LoVo (cell line): ENCODE results near the gene PRR5L.
A peak's percentile ranks its signal among the peaks of the same experiment; 100 is the strongest.
"Not testable (repeated sequence)": the region's sequence is repeated elsewhere in the genome, so short reads cannot be mapped to it uniquely, and the experiment has no call there.

Experiments used
- DNase-seq: peaks from one replicate; pipeline ENCODE4 v3.0.0-alpha.2; 2016; ENCODE audit warnings: low spot score

Gene PRR5L

DNA sequence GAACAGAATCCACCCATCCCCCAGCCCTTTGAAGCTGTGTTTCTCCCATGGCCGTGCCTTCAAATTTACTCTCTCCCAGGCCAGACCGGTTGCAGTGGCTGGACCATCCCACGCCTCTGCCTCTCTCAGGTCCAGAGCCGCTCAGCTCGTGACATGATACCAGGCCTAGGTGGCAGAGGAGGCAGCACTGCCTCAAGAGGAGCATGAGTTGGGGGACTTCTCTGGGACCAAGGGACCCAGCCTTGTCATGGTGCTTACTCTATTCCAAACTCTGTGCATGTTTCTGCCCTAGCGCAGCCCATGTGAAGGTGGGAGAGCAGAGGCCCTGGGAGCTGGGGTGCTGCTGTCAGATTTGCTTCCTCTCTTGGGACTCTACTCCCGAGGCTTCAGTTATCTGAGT is 163.0 kb downstream of the PRR5L start:
- no peak for DNase-seq

DNA sequence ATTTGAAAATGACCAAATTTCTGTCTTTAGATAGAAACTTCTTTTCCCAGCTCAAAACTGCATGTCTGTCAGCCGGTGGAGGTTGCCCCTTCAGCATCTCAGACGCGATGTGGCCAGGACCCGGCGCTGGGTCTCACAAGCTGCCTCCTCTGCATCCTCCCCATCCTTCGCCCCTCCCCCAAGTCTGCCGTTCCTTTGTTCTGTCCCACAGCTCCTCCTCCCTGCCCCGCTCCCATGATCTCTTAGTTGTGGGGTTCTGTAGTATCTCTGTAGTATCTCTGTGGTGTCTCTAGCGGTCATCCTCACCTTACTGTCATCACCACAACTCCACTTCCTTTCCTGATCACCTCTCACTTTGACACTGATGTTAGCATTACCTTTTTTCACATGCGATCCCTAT is 164.1 kb downstream of the PRR5L start:
- DNase-seq, result no peak

DNA sequence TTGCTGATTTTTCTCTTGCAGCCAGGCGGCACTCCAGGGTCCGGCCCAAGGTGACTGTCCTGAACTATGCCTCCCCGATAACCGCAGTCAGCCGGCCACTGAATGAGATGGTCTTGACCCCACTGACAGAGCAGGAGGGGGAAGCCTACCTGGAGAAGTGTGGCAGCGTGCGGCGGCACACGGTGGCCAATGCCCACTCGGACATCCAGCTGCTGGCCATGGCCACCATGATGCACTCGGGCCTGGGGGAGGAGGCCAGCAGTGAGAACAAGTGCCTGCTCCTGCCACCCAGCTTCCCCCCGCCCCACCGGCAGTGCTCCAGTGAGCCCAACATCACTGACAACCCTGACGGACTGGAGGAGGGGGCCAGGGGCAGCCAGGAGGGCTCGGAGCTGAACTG is 166.2 kb downstream of the PRR5L start:
- no peak for DNase-seq

DNA sequence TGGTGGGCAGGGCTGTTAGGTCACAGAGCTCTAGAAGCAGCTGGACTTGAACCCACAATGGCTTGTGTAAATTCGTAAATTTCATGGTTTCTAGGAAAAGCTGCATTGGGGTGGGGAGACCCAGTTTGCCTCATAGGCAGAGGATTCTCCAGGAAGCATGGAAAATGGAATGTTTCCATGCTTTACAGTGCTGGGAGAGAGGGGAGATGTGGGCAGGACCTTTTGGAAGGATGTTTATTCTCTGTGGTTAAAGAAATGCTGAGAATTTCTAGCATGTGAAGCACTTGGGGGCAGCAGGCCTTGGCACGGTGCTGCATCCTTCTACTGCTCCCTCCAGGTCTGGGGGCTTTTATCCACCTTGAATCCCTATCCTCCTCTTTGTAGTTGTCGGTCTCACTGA is 167.7 kb downstream of the PRR5L start:
- DNase-seq, result no peak

DNA sequence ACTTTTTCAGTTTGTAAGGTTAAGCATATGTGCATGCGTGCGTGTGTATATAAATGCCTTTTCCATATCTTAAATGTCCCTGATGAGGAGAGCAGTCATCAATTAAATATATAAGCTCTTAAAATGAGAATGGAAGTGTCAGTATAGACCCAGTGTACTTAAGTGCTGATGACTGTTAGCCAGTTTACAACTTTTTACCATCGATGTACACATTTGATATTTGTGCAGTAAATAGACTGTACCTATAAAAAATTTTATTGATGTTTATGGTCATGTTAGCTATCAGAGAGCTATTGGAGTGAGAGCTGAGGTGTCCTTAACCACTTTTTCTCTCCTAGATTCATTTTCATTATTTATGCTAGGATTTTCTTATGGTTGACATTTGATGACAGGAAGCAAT is 168.6 kb downstream of the PRR5L start:
- no peak for DNase-seq

DNA sequence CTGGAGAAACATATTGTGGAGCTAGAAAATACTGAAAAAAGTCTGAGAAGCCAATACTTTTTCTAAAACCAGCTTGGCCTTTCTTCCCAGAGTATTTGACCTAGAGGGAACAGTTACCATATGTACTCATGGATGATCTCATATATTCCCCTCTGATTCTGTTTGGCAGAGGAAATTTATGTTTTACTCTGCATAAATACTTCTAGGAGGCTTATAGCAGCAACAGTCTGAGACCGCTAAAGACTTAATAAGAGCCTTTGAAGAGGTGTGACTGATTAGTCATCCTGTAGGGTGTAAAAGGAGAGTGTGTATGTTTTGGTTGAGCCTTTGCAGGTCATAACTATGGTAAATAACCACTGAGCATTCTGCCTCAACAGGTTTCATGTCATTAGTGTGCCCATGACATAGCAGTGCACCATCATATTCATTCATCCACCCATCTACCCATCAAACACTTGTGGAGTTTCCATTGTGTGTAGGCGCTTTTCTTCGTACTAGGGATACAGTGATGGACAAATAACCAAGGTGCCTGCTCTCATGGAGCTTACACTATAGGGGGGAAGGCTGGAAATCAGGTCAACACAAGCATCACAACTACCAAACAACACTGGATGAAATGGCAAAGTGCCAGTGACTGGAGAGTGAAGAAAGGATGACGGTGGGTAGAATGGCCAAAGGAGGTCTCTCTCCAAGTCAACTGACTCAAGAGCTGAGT is 169.5 kb downstream of the PRR5L start:
- DNase-seq, result no peak

GRCh38 chr11:36467012-36467411 is 170.9 kb downstream of the PRR5L start:
- DNase-seq, result no peak

DNA sequence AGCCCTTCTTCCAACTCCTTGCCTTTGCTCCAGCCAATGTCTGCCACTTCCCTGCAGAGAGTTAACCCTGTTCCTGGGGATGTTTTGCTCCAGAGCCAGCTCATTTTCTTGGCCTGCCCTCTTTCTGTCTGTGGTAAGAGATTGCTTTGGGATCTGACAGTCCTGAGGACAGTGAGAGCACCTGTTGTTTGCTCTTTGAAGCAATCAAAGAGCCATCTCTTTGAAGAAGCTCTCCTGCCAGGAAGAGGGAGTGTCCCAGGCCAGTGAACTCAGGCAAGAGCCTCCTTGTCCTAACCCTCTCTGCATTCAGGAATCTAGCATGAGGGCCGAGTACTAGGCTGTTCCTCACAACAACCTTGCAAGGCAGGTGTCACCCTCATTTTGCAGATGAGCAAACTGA is 171.8 kb downstream of the PRR5L start:
- DNase-seq, result no peak

DNA sequence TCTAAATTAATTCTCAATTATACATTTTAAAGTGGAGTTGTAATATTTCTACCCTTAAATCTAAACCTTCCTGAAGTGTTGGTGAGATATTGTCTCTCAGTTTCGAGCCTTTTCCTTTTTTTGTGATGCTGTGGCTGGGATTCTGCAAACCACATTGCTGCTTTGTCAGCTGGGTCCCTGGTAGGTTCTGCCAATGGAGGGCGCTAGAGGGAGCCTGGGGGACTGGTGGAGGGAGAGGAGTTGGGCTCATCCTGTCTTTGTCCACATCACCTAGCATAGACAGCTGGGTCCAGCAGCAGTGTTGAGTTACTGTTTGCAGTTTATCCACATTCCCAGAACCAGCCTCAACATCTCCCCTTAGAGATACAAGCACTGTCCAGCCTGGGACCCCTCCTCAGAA is 173.0 kb downstream of the PRR5L start:
- no peak for DNase-seq

DNA sequence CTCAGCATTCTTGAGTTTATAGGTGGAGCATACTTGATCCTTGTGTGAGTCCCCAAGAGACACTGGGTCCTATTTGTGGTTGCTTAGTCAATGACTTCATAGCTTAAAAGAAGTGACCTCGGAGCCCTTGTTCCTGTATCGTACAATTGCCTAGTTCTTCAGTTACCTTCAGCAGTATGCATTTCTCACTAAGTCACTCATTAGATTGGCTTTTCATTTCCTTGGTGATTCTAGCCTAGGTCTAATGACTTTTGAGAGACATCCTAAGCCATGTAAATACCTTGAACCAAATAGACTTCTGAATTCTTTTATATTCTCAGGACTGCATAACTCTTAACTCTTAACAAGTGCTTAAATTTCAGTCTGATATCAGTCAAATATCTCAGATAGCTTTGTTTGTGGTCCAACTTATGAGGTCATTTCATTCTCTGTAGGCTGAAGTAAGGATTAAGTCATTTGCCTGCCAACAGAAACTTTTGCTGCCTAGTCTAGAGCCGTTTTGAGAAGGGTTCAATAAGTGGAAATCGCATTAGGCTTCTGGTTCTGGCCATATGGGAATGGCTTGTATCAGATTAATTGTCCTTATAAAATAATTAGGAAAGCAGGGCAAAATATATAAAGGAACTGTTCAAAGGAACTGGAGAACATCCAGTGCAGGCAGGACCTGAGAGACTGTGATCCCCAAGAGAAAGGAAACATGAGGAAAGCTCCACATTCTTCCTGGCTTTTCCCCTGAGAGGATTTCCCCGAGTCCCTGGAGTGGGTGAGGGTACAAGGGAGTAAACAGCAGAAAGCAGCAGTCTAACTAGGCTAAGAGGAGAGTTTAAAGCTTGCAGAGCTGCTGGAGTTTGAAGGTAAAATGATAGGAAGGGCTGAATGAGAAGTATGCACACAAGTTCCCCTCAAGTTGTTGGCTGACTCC is 174.1 kb downstream of the PRR5L start:
- no peak for DNase-seq

GRCh38 chr11:36471577-36471976 is 175.5 kb downstream of the PRR5L start:
- DNase-seq, result no peak

DNA sequence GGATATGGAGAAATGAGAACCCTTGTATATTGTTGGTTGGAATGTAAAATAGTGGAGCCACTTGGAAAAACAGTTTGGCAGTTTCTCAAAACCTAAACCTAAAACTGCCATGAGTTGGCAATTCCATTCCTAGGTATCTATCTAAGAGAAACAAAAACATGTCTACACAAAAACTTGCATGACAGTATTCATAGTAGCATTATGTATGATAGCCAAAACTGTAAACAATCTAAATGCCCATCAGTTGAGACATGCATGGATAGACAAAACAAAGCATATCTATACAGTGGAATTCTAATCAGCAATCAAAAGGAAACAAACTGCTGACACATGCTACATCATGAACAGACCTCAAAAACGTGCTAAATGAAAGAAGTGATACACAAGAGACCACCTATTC is 179.1 kb downstream of the PRR5L start:
- no peak for DNase-seq

GRCh38 chr11:36478700-36479329 is 182.7 kb downstream of the PRR5L start:
- DNase-seq, result peak; percentile 46

- DNase-seq, result no peak
Measured at GRCh38 chr11:36480833-36481232, 184.7 kb downstream of the PRR5L start.

DNA sequence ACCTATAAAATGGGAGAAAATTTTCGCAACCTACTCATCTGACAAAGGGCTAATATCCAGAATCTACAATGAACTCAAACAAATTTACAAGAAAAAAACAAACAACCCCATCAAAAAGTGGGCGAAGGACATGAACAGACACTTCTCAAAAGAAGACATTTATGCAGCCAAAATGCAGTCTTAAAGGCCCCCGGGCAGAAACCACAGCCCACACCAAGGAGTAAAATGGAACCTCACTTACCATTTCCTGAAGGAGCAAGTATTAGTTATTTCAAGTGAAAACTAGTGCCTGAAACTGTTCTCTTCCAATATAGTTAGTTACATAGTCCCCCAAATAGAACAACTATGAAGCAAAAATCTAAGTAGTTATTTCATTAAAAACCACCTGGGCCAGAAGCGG is 187.0 kb downstream of the PRR5L start:
- not testable (repeated sequence) for DNase-seq

- DNase-seq, result no peak
Measured at GRCh38 chr11:36485298-36486002, 189.4 kb downstream of the PRR5L start.

- no peak for DNase-seq
Measured at GRCh38 chr11:36487619-36488018, 191.5 kb downstream of the PRR5L start.

- no peak for DNase-seq
Measured at GRCh38 chr11:36488096-36488495, 192.0 kb downstream of the PRR5L start.

DNA sequence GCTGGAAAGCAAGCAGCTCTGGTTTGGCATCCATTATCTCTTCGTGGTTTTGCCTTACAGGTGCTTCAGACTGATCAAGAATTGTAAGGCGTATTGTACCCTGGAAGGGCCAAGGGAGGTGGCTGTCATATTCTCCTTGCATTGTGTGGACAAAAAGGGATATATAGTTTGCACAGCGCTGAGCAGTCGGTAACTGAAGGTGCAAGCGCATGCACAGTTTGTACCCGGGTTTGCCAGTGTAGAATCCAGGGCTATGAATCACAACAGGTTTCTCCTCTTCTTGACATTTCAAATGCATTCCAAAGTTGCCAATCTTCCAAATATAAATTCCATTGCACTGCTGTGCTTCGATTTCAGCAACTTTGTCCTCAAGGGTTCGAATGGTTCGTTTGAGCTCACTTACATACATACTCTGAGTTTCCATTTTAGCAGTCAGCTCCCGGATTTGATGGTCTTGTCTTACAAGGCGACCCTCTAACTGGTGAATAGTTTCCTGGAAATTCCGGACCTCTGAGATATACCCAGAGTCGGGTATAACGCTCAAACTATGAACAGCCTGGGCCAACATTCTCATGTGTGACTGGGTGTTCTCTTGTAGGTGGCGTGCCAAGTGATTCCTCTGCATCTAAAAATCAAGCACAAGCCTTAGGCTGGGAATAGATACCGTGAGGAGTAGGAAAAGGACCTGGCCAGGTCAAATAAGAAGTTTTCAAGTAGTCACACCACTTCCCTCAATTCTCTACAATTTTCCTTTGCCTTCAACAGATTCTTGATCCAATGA is 194.1 kb downstream of the PRR5L start:
- no peak for DNase-seq

GRCh38 chr11:36492724-36493304 is 196.7 kb downstream of the PRR5L start:
- DNase-seq, result peak; percentile 58

GRCh38 chr11:36493332-36493731 is 197.2 kb downstream of the PRR5L start:
- no peak for DNase-seq
